Measurements from ENCODE around the gene PEX19.

DNA sequence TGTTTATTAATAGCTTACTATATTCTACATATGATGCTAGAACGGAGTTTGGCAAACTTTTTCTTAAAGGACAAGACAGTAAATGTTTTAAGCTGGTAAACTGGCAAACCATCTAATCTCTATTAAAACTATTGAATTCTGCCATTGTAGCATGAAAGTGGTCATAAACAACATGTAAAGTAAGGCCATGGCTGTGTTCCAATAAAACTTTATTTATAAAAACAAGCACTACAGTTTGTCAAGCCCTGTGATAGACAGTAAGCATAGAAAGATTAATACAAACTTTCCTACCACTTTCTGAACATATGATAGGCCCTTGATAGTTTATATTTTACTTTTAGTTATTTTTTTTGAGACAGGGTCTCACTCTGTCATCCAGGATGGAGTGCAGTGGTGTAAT lies 57.4 kb downstream of the PEX19 start:
- no peak for TF ChIP-seq POLR2A (IDR thresholded peaks at IDR 0.05)
- TF ChIP-seq, protein P1, sequence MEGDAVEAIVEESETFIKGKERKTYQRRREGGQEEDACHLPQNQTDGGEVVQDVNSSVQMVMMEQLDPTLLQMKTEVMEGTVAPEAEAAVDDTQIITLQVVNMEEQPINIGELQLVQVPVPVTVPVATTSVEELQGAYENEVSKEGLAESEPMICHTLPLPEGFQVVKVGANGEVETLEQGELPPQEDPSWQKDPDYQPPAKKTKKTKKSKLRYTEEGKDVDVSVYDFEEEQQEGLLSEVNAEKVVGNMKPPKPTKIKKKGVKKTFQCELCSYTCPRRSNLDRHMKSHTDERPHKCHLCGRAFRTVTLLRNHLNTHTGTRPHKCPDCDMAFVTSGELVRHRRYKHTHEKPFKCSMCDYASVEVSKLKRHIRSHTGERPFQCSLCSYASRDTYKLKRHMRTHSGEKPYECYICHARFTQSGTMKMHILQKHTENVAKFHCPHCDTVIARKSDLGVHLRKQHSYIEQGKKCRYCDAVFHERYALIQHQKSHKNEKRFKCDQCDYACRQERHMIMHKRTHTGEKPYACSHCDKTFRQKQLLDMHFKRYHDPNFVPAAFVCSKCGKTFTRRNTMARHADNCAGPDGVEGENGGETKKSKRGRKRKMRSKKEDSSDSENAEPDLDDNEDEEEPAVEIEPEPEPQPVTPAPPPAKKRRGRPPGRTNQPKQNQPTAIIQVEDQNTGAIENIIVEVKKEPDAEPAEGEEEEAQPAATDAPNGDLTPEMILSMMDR (IDR thresholded peaks at IDR 0.05): no peak
